Measurements from ENCODE around the gene TBC1D2. TPM values are rescaled to one million over a fixed set of nuclear protein-coding genes. Genes with fewer than 3 reads are reported as not detected.

TBC1D2 gene
- total RNA-seq, 1 donor from 2014 or later = 24.3 TPM

DNA sequence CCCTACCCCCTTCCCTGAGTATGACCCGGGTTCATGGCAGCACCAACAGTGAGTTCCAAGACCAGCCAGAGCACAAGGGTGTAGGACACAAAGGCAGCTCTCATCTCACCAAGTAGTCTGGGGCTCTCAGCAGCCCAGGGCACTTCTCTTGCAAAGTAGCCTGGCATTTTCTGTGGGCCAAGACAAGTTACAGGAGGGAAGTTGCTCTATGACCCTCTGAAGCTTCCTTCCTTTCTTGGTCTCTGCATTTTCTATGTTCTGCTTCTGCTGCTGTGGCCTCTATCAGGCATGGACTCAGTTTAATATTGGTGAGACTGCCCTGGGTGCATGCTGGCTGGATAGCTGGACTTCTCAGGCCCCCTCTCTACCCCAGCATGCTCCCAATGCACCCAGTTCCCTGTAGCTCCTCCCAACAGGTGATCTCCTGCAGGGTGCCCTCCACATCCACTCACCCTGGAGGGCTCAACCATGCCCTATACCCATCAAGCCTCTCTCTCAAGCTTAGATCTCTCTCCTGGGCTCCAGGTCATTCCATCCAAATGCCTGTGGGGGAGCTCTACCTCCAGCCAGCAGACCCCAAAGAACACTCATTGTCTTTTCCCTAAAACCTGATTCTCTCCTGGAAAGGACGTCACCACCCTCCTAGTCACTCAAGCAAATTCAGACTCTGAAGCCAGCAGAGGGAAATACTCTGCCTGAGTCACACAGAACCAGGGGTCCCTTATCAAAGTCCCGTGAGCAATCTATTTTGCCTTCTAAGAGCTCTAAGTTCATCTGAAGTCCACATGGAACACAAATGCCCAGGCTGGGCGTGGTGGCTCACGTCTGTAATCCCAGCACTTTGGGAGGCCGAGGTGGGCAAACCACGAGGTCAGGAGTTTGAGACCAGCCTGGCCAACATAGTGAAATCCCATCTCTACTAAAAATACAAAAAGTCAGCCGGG, 13.8 kb downstream of the TBC1D2 start:
- Mint-ChIP-seq H3K4me3 (ENCODE audit: unreplicated experiment) (no peak overlapping the region), H3K27ac (ENCODE audit: unreplicated experiment) (no peak overlapping the region), H3K27me3 (ENCODE audit: low read depth) (no peaks in the 10 kb centered on the region), H3K36me3 (ENCODE audit: low read depth) (peaks cover 9% of the 10 kb centered on the region), H3K4me1 (ENCODE audit: low read depth) (peaks cover 9% of the 10 kb centered on the region), H3K9me3 (ENCODE audit: low read depth) (no peaks in the 10 kb centered on the region)
- TF ChIP-seq, protein P1, sequence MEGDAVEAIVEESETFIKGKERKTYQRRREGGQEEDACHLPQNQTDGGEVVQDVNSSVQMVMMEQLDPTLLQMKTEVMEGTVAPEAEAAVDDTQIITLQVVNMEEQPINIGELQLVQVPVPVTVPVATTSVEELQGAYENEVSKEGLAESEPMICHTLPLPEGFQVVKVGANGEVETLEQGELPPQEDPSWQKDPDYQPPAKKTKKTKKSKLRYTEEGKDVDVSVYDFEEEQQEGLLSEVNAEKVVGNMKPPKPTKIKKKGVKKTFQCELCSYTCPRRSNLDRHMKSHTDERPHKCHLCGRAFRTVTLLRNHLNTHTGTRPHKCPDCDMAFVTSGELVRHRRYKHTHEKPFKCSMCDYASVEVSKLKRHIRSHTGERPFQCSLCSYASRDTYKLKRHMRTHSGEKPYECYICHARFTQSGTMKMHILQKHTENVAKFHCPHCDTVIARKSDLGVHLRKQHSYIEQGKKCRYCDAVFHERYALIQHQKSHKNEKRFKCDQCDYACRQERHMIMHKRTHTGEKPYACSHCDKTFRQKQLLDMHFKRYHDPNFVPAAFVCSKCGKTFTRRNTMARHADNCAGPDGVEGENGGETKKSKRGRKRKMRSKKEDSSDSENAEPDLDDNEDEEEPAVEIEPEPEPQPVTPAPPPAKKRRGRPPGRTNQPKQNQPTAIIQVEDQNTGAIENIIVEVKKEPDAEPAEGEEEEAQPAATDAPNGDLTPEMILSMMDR (IDR thresholded peaks at IDR 0.05) = no peak
- no peak for DNase-seq (ENCODE audit: low spot score)

DNA sequence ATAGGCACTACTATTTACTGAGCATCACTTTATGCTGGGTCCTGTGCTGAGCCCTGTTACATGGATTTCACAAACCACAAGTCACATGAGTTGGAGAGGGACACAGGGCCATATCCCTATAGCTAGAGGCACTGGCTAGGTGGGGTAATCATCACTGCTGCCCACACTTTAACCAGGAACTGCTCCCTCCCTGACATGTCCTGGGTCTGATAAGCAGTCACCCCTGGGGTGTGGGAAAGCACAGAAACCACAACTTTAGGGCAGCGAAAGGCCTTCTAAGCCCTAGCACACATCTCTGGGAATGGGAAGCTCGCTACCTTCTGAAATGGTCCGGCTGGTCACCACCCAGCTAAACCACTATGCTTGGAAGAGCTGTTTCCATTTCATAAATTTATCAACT, 15.0 kb downstream of the TBC1D2 start:
- peaks cover 11% of the 10 kb centered on the region for H3K36me3 Mint-ChIP-seq (ENCODE audit: low read depth)
- no peak overlapping the region for H3K27ac Mint-ChIP-seq (ENCODE audit: unreplicated experiment)
- no peak for DNase-seq (ENCODE audit: low spot score)
- no peaks in the 10 kb centered on the region for H3K9me3 Mint-ChIP-seq (ENCODE audit: low read depth)
- H3K27me3 Mint-ChIP-seq (ENCODE audit: low read depth) = no peaks in the 10 kb centered on the region
- TF ChIP-seq, protein P1 (IDR thresholded peaks at IDR 0.05) = no peak
- no peaks in the 10 kb centered on the region for H3K4me1 Mint-ChIP-seq (ENCODE audit: low read depth)
- no peak overlapping the region for H3K4me3 Mint-ChIP-seq (ENCODE audit: unreplicated experiment)

DNA sequence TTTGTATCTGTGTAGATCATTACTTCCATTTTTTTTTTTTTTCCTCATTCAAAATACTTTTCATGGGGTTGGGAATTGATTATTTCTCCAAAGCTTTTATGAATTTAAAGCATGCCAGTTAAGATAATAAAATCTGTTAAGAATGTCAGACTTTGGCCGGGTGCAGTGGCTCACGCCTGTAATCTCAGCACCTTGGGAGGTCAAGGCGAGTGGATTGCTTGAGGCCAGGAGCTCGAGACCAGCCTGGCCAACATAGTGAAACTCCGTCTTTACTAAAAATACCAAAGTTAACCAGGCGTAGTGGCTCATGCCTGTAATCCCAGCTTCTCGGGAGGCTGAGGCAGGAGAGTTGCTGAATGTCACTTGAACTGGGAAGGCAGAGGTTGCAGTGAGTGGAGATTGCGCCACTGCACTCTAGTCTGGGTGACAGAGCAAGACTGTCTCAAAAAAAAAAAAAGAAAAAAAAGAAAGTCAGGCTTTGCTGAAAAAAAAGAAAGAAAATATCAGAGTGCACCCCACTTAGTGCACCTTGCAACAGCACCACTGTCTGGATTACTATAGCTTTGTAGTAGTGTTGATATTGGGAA, 18.5 kb downstream of the TBC1D2 start:
- Mint-ChIP-seq H3K36me3 (ENCODE audit: low read depth) (peaks cover 13% of the 10 kb centered on the region), H3K9me3 (ENCODE audit: low read depth) (no peaks in the 10 kb centered on the region), H3K27ac (ENCODE audit: unreplicated experiment) (no peak overlapping the region), H3K27me3 (ENCODE audit: low read depth) (no peaks in the 10 kb centered on the region), H3K4me1 (ENCODE audit: low read depth) (peaks cover 20% of the 10 kb centered on the region), H3K4me3 (ENCODE audit: unreplicated experiment) (no peak overlapping the region)
- TF ChIP-seq, protein P1 (IDR thresholded peaks at IDR 0.05) = no peak
- DNase-seq (ENCODE audit: low spot score) = no peak

DNA sequence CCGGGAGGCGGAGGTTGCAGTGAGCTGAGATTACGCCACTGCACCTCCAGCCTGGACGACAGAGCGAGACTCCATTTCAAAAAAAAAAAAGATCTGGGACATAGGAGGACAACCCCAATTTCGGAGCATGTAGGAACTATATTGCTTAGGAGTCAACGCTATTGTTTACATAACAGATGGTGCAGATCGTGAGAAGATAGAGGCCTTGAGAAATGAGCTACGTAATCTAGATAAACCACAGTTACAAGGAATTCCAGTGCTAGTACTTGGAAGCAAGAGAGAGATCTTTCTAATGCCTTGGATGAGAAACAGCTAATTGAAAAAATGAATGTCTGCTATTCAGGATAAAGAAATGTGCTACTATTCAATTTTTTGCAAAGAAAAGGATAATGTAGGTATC, 20.3 kb downstream of the TBC1D2 start:
- H3K27me3 Mint-ChIP-seq (ENCODE audit: low read depth) = no peaks in the 10 kb centered on the region
- TF ChIP-seq, protein P1 (IDR thresholded peaks at IDR 0.05) = no peak
- H3K4me1 Mint-ChIP-seq (ENCODE audit: low read depth) = peaks cover 35% of the 10 kb centered on the region
- H3K27ac Mint-ChIP-seq (ENCODE audit: unreplicated experiment) = no peak overlapping the region
- H3K9me3 Mint-ChIP-seq (ENCODE audit: low read depth) = no peaks in the 10 kb centered on the region
- no peak for DNase-seq (ENCODE audit: low spot score)
- no peak overlapping the region for H3K4me3 Mint-ChIP-seq (ENCODE audit: unreplicated experiment)
- H3K36me3 Mint-ChIP-seq (ENCODE audit: low read depth) = peaks cover 10% of the 10 kb centered on the region

DNA sequence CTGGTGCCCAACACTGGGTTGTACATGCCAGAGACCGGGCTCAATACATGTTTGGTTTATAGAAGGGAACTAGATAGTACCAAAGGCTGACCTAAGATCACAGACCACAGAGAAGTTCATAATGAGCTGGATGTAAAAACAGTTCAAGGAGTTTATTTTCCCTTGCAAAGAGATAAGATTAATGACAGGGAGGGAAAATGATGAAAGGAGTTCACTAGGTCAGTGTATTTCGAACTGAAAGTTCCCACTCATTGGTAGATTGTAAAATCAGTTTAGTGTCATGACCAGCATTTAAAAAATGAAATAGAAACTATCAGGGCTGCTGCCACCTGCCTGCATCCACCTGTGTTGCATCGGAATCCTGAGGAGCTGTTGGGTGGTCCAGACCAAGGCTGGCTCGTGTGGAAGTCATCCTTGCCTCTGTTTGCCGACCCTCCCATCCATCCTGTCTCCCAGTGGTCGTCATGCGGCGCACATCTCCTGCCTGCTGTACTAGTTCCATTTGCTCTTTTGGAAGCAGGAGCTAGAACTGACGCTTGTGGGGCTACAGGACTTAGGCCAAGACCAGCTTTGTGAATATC, 21.1 kb downstream of the TBC1D2 start:
- H3K9me3 Mint-ChIP-seq (ENCODE audit: low read depth) = no peaks in the 10 kb centered on the region
- TF ChIP-seq, protein P1 (IDR thresholded peaks at IDR 0.05) = peak; percentile 35
- no peak overlapping the region for H3K4me3 Mint-ChIP-seq (ENCODE audit: unreplicated experiment)
- H3K27me3 Mint-ChIP-seq (ENCODE audit: low read depth) = no peaks in the 10 kb centered on the region
- H3K4me1 Mint-ChIP-seq (ENCODE audit: low read depth) = peaks cover 38% of the 10 kb centered on the region
- peaks cover 6% of the 10 kb centered on the region for H3K36me3 Mint-ChIP-seq (ENCODE audit: low read depth)
- DNase-seq (ENCODE audit: low spot score) = no peak
- peak overlapping the region; percentile 27 for H3K27ac Mint-ChIP-seq (ENCODE audit: unreplicated experiment)
